ENCODE measurements around the gene SUSD4. TPM values are rescaled to one million over a fixed set of nuclear protein-coding genes. Genes with fewer than 3 reads are reported as not detected.
"Not testable (repeated sequence)": the region's sequence is repeated elsewhere in the genome, so short reads cannot be mapped to it uniquely, and the experiment has no call there.

SUSD4 gene
- total RNA-seq, 4 donors from 2014 or later: 2.2 to 5.3 (median 2.5) TPM

DNA sequence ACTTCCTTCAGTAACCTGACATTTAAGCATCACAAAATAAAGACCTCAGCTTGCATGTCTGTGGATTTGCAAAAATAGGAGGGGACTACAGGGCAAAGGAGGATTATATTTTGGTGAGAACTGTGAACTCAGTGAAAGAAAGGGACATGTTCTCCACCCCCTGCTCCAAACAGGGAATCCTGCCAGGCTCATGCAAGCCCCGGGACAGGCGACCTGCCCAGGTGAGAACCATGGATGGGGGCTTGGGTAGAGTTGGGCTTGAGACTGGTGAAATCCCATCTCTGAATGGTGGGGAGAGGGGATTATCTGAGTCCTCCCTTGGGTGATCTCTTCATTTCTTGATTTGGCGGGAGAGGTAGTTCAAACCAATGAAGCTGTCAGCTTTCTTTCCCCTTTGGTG lies 110.1 kb downstream of the SUSD4 start:
- ATAC-seq: no peak
- no peak overlapping the region for H3K27ac ChIP-seq
- 75 to 80% methylated on average over 2 of the region's 3 CpGs for WGBS, 2 donors (ENCODE audit: low coverage in 1 of 2)

DNA sequence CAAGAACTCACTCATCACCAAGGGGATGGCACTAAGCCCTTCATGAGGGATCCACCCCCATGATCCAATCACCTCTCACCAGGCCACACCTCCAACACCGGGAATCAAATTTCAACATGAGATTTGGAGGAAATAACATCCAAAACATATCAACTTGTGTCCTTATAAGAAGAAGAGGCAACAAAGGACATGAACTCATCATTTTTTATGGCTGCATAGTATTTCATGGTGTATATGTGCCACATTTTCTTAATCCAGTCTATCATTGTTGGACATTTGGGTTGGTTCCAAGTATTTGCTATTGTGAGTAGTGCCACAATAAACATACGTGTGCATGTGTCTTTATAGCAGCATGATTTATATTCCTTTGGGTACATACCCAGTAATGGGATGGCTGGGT lies 112.6 kb downstream of the SUSD4 start:
- not testable (repeated sequence) for H3K36me3 ChIP-seq, ATAC-seq, H3K9me3 ChIP-seq, H3K4me1 ChIP-seq, H3K27me3 ChIP-seq, H3K4me3 ChIP-seq, H3K27ac ChIP-seq
- 63 to 69% methylated on average over 2 of the region's 2 CpGs for WGBS, 2 donors (ENCODE audit: low coverage in 1 of 2)

More for the DNA sequence above, 110.1 kb downstream of the SUSD4 start:
- Histone ChIP-seq H3K27me3 (no peaks in the 10 kb centered on the region), H3K36me3 (no peaks in the 10 kb centered on the region), H3K4me3 (no peak overlapping the region), H3K4me1 (no peaks in the 10 kb centered on the region), H3K9me3 (no peaks in the 10 kb centered on the region)
- TF ChIP-seq POLR2AphosphoS5 (IDR thresholded peaks at IDR 0.05) (no peak), POLR2A (IDR thresholded peaks at IDR 0.05) (no peak), EP300 (IDR thresholded peaks at IDR 0.05) (no peak)
- TF ChIP-seq, protein P1, sequence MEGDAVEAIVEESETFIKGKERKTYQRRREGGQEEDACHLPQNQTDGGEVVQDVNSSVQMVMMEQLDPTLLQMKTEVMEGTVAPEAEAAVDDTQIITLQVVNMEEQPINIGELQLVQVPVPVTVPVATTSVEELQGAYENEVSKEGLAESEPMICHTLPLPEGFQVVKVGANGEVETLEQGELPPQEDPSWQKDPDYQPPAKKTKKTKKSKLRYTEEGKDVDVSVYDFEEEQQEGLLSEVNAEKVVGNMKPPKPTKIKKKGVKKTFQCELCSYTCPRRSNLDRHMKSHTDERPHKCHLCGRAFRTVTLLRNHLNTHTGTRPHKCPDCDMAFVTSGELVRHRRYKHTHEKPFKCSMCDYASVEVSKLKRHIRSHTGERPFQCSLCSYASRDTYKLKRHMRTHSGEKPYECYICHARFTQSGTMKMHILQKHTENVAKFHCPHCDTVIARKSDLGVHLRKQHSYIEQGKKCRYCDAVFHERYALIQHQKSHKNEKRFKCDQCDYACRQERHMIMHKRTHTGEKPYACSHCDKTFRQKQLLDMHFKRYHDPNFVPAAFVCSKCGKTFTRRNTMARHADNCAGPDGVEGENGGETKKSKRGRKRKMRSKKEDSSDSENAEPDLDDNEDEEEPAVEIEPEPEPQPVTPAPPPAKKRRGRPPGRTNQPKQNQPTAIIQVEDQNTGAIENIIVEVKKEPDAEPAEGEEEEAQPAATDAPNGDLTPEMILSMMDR (IDR thresholded peaks at IDR 0.05): no peak

DNA sequence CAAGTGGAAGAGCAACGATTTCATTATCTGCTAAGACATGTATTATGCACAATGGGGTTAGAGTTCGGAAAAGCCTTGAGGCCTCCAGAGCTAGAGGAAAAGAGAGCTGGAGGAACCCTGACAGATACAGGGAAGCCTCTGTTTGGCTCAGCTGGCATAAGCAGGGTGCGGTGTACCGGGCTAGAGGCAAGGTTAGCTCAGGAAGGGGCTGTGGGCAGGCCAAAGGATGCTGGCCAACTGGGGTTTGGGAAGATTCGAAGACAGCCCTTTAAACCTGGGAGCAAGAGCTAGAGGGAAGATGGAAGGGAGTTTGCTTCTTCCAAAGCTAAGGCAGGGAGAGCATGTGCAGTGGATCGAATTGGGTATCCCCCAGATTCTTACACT lies 113.4 kb downstream of the SUSD4 start:
- 80% methylated on average over 4 to 6 of the region's 6 CpGs for WGBS, 2 donors (ENCODE audit: low coverage in 1 of 2)
- Histone ChIP-seq H3K27ac (no peak overlapping the region), H3K4me1 (no peaks in the 10 kb centered on the region), H3K4me3 (no peak overlapping the region), H3K9me3 (no peaks in the 10 kb centered on the region), H3K36me3 (no peaks in the 10 kb centered on the region), H3K27me3 (no peaks in the 10 kb centered on the region)
- no peak for TF ChIP-seq EP300 (IDR thresholded peaks at IDR 0.05)
- TF ChIP-seq, protein P1 (IDR thresholded peaks at IDR 0.05): no peak
- no peak for TF ChIP-seq POLR2AphosphoS5 (IDR thresholded peaks at IDR 0.05)
- no peak for TF ChIP-seq POLR2A (IDR thresholded peaks at IDR 0.05)
- no peak for ATAC-seq

DNA sequence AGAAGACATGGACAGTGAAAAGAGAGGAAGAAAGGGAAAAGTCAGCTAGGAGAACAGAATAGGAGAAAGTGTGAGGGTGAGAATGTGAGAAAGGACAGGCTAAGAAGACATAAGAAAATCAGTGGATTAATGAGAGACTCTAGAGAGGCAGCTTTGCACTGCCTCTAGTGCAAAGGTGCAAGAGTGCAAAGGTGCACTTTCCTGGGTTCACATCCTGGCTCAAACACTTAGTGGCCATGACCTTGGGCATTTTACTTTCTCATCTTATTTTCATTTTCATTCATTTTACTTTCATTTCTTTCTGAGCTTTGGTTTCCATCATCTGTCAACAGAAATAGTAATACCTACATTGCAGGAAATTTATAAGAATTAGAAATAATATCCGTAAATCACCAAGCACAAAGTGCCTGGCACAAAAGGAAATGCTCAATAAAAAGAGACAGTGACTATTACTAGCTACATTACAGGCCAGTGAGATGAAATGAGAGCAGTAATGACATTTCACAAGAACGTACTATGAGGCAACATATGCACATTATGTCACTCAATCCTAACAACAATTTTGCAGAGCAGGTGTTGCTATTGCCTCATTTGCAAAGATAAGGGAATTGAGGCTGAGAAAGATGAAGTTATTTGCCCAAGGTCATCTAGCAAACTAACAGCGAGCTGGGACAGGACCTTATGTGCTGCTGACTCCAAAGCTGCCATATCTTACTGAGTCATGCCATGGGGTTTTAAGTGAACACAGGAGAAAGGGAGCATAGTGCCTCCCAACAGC lies 113.9 kb downstream of the SUSD4 start:
- Histone ChIP-seq H3K27me3 (no peaks in the 10 kb centered on the region), H3K9me3 (no peaks in the 10 kb centered on the region), H3K27ac (no peak overlapping the region), H3K4me1 (no peaks in the 10 kb centered on the region), H3K36me3 (no peaks in the 10 kb centered on the region), H3K4me3 (no peak overlapping the region)
- ATAC-seq: no peak
- WGBS, 2 donors (ENCODE audit: low coverage in 1 of 2): 93 to 100% methylated on average over 2 to 3 of the region's 3 CpGs
- TF ChIP-seq, protein P1 (IDR thresholded peaks at IDR 0.05): no peak
- TF ChIP-seq EP300 (IDR thresholded peaks at IDR 0.05): no peak
- TF ChIP-seq POLR2AphosphoS5 (IDR thresholded peaks at IDR 0.05): no peak
- no peak for TF ChIP-seq POLR2A (IDR thresholded peaks at IDR 0.05)

DNA sequence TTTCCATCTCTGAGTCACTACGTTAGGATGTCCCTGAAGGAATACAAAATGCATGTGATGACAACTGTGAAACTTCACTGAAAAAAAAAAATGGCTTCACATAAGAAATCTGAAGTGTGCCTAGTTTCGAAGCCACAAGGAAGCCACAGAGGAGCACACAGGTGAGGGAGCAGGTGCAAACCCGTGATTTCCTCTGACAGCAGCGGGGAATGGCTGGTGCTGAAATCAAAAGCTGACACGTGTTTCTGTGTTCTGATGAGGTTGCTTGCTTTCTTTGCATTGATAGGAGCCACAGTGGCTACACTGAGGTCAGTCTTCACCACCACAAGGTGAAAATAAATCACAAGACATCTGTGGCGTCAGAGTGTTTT lies 115.2 kb downstream of the SUSD4 start:
- Histone ChIP-seq H3K36me3 (no peaks in the 10 kb centered on the region), H3K27me3 (no peaks in the 10 kb centered on the region), H3K27ac (no peak overlapping the region), H3K4me3 (no peak overlapping the region), H3K9me3 (no peaks in the 10 kb centered on the region), H3K4me1 (no peaks in the 10 kb centered on the region)
- no peak for ATAC-seq
- WGBS, 2 donors (ENCODE audit: low coverage in 1 of 2): 72 to 86% methylated on average over 6 of the region's 6 CpGs
- TF ChIP-seq POLR2A (IDR thresholded peaks at IDR 0.05) (no peak), EP300 (IDR thresholded peaks at IDR 0.05) (no peak), POLR2AphosphoS5 (IDR thresholded peaks at IDR 0.05) (no peak)
- TF ChIP-seq, protein P1 (IDR thresholded peaks at IDR 0.05): no peak

Data from gastroesophageal sphincter (tissue), 4 donors.